GM12878 (cell line): ENCODE measurements around the gene CABLES1. TPM values are rescaled to one million over a fixed set of nuclear protein-coding genes. Genes with fewer than 3 reads are reported as not detected.

Source experiments
- ATAC-seq: fragments of 200-7000 bp; cut with Tn5 transposase; 3 replicates; pipeline ENCODE4 v1.9.1; 2020; ENCODE audit warnings: mild to moderate bottlenecking, moderate library complexity
- BruUV-seq: library from RNA; stranded (reverse); fragments of 400-500 nt; replicated peaks from 2 replicates; lab custom pipeline; 2021; lab: Mats Ljungman, UMichigan
- CTCF ChIA-PET: fragments of 300-600 bp; sonication (Branson Sonifier 250); formaldehyde crosslinking; extraction: SDS; loops from one replicate; lab custom pipeline; 2021; ENCODE audit warnings: inconsistent platforms; lab: Yijun Ruan, JAX
- POLR2A ChIA-PET: fragments of 350-600 bp; formaldehyde crosslinking; extraction: SDS; loops from one replicate; lab custom pipeline; 2021; ENCODE audit warnings: inconsistent platforms; lab: Charles Lee
- RAD21 ChIA-PET: fragments of 300-600 bp; sonication (Branson Sonifier 250); formaldehyde crosslinking; loops from one replicate; lab custom pipeline; 2023; ENCODE audit warnings: antibody characterized with exemption; ENCODE audit not compliant: unreplicated experiment; lab: Charles Lee
- SMC1A ChIA-PET: fragments of 300-600 bp; sonication (Branson Sonifier 250); formaldehyde crosslinking; loops from one replicate; lab custom pipeline; 2023; ENCODE audit not compliant: unreplicated experiment, uncharacterized antibody; lab: Charles Lee
- DNase-seq: peaks from one replicate; pipeline ENCODE4 v3.0.0-alpha.2; 2011; ENCODE audit warnings: low read depth, low spot score
- FAIRE-seq: peaks from 3 replicates; lab custom pipeline; 2011; peaks lifted over from hg19 to GRCh38; lab: Jason Lieb, UNC
- H2AFZ ChIP-seq: 2 replicates; pipeline ENCODE4 v1.6.0; 2011; ENCODE audit warnings: low read depth, low read length, control low read depth; ENCODE audit not compliant: control insufficient read depth
- H3K27ac ChIP-seq: 2 replicates; pipeline ENCODE4 v1.5.1; 2011; ENCODE audit warnings: control low read depth; ENCODE audit not compliant: control insufficient read depth, insufficient read depth
- H3K27me3 ChIP-seq, 2 experiments: replicated peaks in 1 of 2; 2 replicates each; pipeline versions ENCODE4 v1.6.0 to v1.6.1; 2011; ENCODE audit warnings: low read length in 1 of 2; ENCODE audit not compliant: control insufficient read depth in 2 of 2, insufficient read depth in 2 of 2
- H3K36me3 ChIP-seq, 2 experiments: 2 replicates each; pipeline ENCODE4 v1.5.1; 2011; ENCODE audit warnings: low read length in 1 of 2; ENCODE audit not compliant: control insufficient read depth in 2 of 2, insufficient read depth in 2 of 2
- H3K4me1 ChIP-seq: 2 replicates; pipeline ENCODE4 v1.6.1; 2011; ENCODE audit warnings: mild to moderate bottlenecking, low read length, moderate library complexity, mixed read lengths; ENCODE audit not compliant: control insufficient read depth, insufficient read depth
- H3K4me2 ChIP-seq: 2 replicates; pipeline ENCODE4 v1.6.0; 2011; ENCODE audit warnings: control low read depth; ENCODE audit not compliant: control insufficient read depth, insufficient read depth
- H3K4me3 ChIP-seq: fragments of 200-600 bp; sonication (generic); 2 replicates; pipeline ENCODE4 v1.5.1; 2016
- H3K79me2 ChIP-seq: 2 replicates; pipeline ENCODE4 v1.6.0; 2011; ENCODE audit warnings: low read length; ENCODE audit not compliant: control insufficient read depth, insufficient read depth
- H3K9ac ChIP-seq: 2 replicates; pipeline ENCODE4 v1.8.0; 2011; ENCODE audit warnings: low read length, control low read depth, mixed read lengths; ENCODE audit not compliant: control insufficient read depth, insufficient read depth
- H3K9me3 ChIP-seq: replicated peaks from 3 replicates; pipeline ENCODE4 v1.5.1; 2011; ENCODE audit warnings: mild to moderate bottlenecking, low read length; ENCODE audit not compliant: control insufficient read depth, insufficient read depth
- H4K20me1 ChIP-seq: 2 replicates; pipeline ENCODE4 v1.6.0; 2011; ENCODE audit not compliant: control insufficient read depth, insufficient read depth
- CEBPB ChIP-seq, 2 experiments: fragments of 150-350 bp in 1 of 2; IDR thresholded peaks; 2 replicates each; pipeline ENCODE4 v1.6.1; 2012 to 2014; ENCODE audit warnings: low read depth in 2 of 2, low read length in 2 of 2, borderline replicate concordance in 1 of 2, inconsistent platforms in 1 of 2
- HDAC6 ChIP-seq: fragments of 200-600 bp; sonication (generic); IDR thresholded peaks from one replicate; pipeline ENCODE4 v1.8.0; 2017; ENCODE audit warnings: antibody characterized with exemption; ENCODE audit not compliant: unreplicated experiment
- HSF1 ChIP-seq: fragments of 150-350 bp; IDR thresholded peaks from 2 replicates; pipeline ENCODE4 v1.6.1; 2014; ENCODE audit warnings: mild to moderate bottlenecking, low read depth, low read length
- ZBTB4 ChIP-seq: fragments of 450-650 bp; formaldehyde crosslinking; IDR thresholded peaks from 2 replicates; pipeline ENCODE4 v1.4.0; 2022; ENCODE audit warnings: mild to moderate bottlenecking, moderate library complexity
- whole genome bisulfite sequencing: methylation state at CpG from one replicate; pipeline ENCODE4 v1.1.6; 2016; ENCODE audit warnings: low lambda C conversion rate; ENCODE audit not compliant: insufficient replicate concordance, insufficient coverage; ENCODE audit errors: missing lambda C conversion rate; 5-methylcytosine and 5-hydroxymethylcytosine counted together
- in situ Hi-C: fragments of 300-500 bp; cut with MboI; formaldehyde crosslinking; loops from 9 replicates; pipeline ENCODE4 v1.14.3; 2018; ENCODE audit warnings: mixed read lengths
- intact Hi-C: fragments of 100-400 bp; cut with micrococcal nuclease; formaldehyde crosslinking; loops from one replicate; pipeline ENCODE4 v1.14.2; 2022; ENCODE audit not compliant: unreplicated experiment
- polyA plus RNA-seq, 11 experiments: library from polyadenylated mRNA; depleted of rRNA in 4 of 11; unstranded in 6 of 11; stranded (reverse) in 5 of 11; fragments of >200 nt; fragmentation: Nextera tagmentation in 4 of 11; fragmentation: Illumina TruSeq in 1 of 11; extraction: Ambion mirVana in 4 of 11; extraction: Trizol in 1 of 11; gene quantifications; 1 replicate in 1 of 11; 2 replicates in 10 of 11; pipeline versions ENCODE4 v1.2.1 to v1.2.3, GENCODE V29; 2011 to 2016; ENCODE audit warnings: inconsistent platforms in 2 of 11, missing spikeins in 2 of 11, low read depth in 1 of 11
- total RNA-seq, 4 experiments: library from RNA; depleted of rRNA in 3 of 4; stranded (reverse); fragments of >200 nt in 3 of 4; fragmentation: Illumina TruSeq in 1 of 4; extraction: Trizol in 1 of 4; gene quantifications; 2 replicates each; pipeline versions ENCODE4 v1.2.1 to v1.2.3, GENCODE V29; 2013 to 2021

CABLES1 gene
- total and polyA plus RNA-seq, 10 of the 15 experiments (the other 5 are each of a cell fraction or from before 2014, with no cell fraction given), result 2.9 to 27.2 (median 8.2) TPM

GRCh38 chr18:23263551-23264235 lies 128.4 kb downstream of the CABLES1 start:
- H3K27ac ChIP-seq, result no peak overlapping the region
- no peak overlapping the region for H2AFZ ChIP-seq
- peaks cover 36% of the 10 kb centered on the region for H3K4me1 ChIP-seq
- in situ Hi-C loops (no loop called here), intact Hi-C loops (no loop called here)
- no peak for ATAC-seq
- no peak for DNase-seq
- H3K27me3 ChIP-seq, result no peaks in the 10 kb centered on the region
- SMC1A ChIA-PET, result interaction anchor here (4.5 kb wide), 1 partner anchor 9 kb away, joined by 23 read pairs; no protein-coding TSS in a partner anchor
- TF ChIP-seq ZBTB4 (CRISPR knock-in tag) (no peak), CEBPB (IDR thresholded peaks at IDR 0.05; ENCODE audit: borderline replicate concordance in 1 of 2, low read depth in 2 of 2, low read length in 2 of 2) (no peak), HSF1 (no peak), HDAC6 (no peak)
- FAIRE-seq, result no peak
- no peak overlapping the region for H3K4me2 ChIP-seq
- H3K9ac ChIP-seq, result no peak overlapping the region
- H3K79me2 ChIP-seq, result no peaks in the 10 kb centered on the region
- CTCF ChIA-PET, result interaction anchor here (1.7 kb wide), 1 partner anchor 11 kb away, joined by 4 read pairs; no protein-coding TSS in a partner anchor
- BruUV-seq, result no TSS peak
- H3K36me3 ChIP-seq, result peaks cover 0 to under 1% of the 10 kb centered on the region in 2 experiments; a peak in 2 of 4 replicates
- 93% methylated on average over 9 of the region's 9 CpGs for WGBS
- no peak overlapping the region for H3K4me3 ChIP-seq
- H4K20me1 ChIP-seq, result no peaks in the 10 kb centered on the region
- peaks cover under 1% of the 10 kb centered on the region; the same call in 2 of the 3 replicates for H3K9me3 ChIP-seq
- RAD21 ChIA-PET, result interaction anchor here (0.7 to 1.8 kb wide), 3 partner anchors 9 to 114 kb away, joined by 3 to 4 read pairs (median 4); no protein-coding TSS in a partner anchor
- POLR2A ChIA-PET, result interaction anchor here (0.6 kb wide), 1 partner anchor 38 kb away, joined by 4 read pairs; no protein-coding TSS in a partner anchor
